Activated gamma-delta T cell treated with anti-CD3 and anti-CD28 coated beads, Interleukin-2, amount 50 U/mL, for 16 hours (primary cell): ENCODE data around the gene IL4R.

Experiments used
- DNase-seq: peaks from one replicate; pipeline ENCODE4 v3.0.0-alpha.2; 2020; ENCODE audit warnings: low read depth

IL4R gene

GRCh38 chr16:27330542-27330941, 16.8 kb downstream of the IL4R start:
- no peak for DNase-seq

GRCh38 chr16:27332105-27332504, 18.3 kb downstream of the IL4R start:
- DNase-seq: no peak

GRCh38 chr16:27333104-27333503, 19.3 kb downstream of the IL4R start:
- no peak for DNase-seq

- no peak for DNase-seq
Observed at GRCh38 chr16:27333549-27333948, 19.8 kb downstream of the IL4R start.

- no peak for DNase-seq
Observed at GRCh38 chr16:27334192-27334764, 20.5 kb downstream of the IL4R start.

DNA sequence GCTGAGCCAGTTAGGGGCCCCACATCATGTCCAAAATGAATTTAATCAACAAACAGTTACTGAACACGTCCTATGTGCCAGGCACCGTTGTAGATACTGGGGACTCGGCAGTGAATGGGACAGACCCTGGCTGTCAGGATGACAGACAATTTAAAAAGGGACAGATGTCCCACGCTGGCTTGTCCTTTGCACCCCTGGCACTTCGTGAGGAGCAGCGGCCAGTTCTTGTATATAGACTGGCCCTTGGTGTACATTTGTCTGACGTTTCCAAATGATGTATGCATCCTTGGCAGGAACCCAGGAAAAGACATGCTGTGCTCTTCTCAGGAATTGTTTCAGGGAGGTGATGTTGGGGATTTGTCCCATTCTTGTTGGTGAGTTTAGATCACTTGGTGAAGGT, 21.1 kb downstream of the IL4R start:
- no peak for DNase-seq

DNA sequence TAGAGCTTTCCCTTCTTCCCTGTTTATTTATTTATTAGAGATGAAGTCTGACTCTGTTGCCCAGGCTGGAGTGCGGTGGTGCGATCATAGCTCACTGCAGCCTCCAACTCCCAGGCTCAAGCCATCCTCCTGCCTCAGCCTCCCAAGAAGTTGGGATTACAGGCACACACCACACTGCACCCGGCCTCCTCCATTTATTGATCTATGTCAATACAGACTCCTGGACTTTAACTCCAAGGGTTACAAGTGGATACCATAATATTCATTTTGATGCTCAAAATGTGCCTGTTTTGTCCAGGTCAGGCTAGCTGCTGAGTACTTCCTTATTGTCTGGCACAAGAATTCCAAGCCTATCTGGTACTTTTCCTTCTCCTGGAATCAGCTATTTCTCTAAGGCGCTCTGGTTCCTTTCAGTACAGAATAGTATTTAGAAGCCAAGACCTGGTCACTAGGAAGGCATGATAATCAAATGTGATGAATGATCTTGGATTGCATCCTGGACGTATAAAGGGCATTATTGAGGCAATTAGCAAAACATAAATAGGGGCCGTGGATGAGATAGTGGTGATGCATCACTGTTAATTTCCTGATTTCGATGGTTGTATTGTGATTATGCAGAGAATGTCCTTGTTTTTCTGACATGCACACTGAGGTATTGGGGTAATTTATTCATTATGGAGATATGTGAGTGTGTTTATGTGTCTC, 21.7 kb downstream of the IL4R start:
- DNase-seq: no peak

DNA sequence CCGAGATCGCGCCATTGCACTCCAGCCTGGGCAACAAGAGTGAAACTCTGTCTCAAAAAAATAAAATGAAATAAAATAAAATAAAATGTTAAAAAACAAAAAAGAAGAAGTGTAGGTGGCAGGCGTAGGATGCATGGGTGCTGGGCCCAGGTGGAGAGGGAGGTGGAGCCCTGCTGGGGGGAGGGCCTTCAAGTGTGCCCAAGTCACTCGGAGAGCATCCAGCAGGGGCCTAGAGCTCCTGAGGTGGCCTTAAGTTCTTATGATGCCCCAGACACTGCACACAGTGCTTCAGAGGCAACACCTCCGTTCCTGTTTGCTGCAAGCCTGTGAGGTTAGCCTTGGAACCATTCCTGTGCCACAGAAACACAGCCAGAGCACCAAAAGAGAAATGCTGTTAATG, 23.2 kb downstream of the IL4R start:
- DNase-seq: no peak

- no peak for DNase-seq
Observed at GRCh38 chr16:27339180-27339579, 25.4 kb downstream of the IL4R start.

GRCh38 chr16:27340654-27341053, 26.9 kb downstream of the IL4R start:
- no peak for DNase-seq

DNA sequence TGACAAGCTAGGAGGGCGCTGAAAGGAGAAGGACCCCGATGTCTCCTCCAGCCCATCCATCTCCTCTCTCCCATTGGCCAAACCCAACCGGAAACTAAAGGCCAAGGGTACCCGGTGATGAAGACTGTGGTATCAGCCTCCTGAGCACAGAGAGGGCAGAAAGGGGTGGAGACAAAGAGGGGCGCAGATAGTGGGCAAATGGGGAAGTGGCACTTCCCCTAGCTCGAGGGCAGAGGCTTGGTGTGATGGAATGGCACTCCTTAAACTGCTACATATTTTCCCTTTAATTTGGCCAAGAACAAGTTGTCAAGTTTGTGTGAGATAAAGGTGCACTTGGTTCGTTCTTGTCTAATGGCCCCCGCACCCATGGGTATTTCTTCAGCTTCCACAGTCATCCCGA, 27.8 kb downstream of the IL4R start:
- DNase-seq: no peak

- DNase-seq: no peak
Observed at GRCh38 chr16:27341971-27342370, 28.2 kb downstream of the IL4R start.

DNA sequence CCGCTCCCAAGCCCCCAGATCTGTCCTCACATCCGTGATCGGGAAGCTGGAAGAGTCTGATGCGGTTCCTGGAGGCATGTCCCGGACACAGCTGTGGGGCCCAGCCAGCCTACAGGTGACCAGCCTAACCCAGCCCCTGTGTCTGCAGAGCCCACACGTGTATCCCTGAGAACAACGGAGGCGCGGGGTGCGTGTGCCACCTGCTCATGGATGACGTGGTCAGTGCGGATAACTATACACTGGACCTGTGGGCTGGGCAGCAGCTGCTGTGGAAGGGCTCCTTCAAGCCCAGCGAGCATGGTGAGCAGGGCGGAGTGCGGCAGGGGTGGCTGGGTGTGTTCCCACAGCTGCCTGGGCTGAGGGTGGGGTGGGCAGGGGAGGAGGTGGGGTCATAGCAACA, 30.9 kb downstream of the IL4R start:
- DNase-seq: no peak

GRCh38 chr16:27345201-27345600, 31.4 kb downstream of the IL4R start:
- DNase-seq: no peak

GRCh38 chr16:27346819-27347218, 33.0 kb downstream of the IL4R start:
- DNase-seq: no peak

GRCh38 chr16:27347930-27348685, 34.3 kb downstream of the IL4R start:
- no peak for DNase-seq

DNA sequence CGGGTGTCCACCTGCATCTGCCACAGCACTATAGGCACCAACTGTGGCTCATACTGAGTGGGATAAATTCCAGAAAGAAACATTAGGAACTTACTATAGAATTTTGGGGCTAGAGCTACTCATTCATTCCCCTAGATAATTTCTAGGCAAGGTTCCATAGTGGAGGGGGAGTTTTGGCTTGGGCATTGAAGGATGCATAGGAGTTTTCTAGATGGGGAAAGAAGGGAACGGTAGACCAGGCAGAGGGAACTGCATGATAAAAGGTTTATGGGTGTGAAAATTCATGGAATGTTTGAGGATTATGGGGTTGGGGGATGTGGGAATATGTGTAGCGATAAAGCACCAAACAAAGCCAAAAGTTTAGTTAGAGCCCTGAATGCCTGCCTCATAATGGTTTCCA, 35.5 kb downstream of the IL4R start:
- DNase-seq: no peak

GRCh38 chr16:27350006-27350405, 36.2 kb downstream of the IL4R start:
- DNase-seq: no peak

GRCh38 chr16:27351989-27352388, 38.2 kb downstream of the IL4R start:
- DNase-seq: no peak

GRCh38 chr16:27353853-27354252, 40.1 kb downstream of the IL4R start:
- DNase-seq: no peak

- DNase-seq: no peak
Observed at GRCh38 chr16:27355610-27356009, 41.8 kb downstream of the IL4R start.

- no peak for DNase-seq
Observed at GRCh38 chr16:27356794-27357193, 43.0 kb downstream of the IL4R start.

DNA sequence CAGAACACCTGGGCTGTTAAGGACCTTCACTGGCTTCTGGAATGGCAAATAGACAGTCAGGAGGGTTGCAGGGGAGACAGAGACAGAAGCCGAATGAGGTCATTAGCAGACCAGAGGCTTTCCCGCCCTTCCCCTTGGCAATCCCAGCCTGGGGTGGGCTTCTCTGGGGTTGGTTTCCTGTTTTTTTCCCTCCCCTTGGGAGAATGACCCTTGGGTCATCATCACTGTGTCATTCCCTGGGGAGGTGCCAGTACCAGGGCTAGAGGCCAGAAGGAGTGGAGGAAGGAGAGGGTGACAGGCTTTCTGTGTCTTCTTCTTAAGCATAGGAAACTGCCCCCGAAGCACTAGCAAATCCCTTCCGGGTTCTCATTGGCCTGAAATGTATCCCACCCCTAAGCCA, 45.3 kb downstream of the IL4R start:
- no peak for DNase-seq
